Measurements from ENCODE around the gene NFYC. TPM values are rescaled to one million over a fixed set of nuclear protein-coding genes. Genes with fewer than 3 reads are reported as not detected.

The NFYC gene
- total RNA-seq, 1 experiment from 2014 or later = 63.3 TPM

DNA sequence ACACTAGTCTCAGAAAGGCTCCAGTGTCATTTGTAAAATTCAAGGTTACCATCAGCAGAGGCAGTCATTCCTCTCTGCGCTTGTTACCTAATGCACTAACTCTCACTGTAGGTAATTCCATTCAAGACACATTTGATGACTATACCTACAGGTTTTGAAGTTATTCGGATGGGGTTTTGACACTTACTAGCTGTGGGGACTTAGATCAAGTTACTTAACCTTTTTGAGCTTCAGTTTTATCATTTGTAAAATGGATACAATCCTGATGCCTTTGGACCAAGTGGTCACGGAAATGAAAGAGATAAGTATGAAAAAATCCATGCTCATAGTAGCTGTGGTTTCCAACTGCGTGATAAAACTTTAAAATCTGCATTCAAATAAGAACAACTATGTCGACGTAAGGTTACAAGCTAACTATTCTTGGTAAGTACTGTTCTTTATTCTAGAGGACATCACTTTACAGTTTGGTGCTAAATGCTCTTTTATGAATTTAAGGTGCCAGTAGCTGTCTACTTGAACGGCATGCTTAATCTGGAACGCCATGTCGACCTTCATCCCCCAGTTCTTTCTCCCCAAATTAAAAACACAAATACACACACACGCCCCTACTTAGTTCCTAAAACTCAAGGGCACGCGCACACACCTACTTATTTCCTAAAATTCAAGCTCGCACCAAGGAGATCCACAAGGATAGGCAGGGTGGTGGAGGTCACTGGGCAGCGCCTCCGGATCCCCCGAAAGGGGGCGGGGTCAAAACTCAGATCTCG is 550 bp upstream of the NFYC start:
- RAD21 ChIA-PET (ENCODE audit: low non-redundant PET in 1 of 2, low total read pairs in 2 of 2, uncharacterized antibody in 2 of 2, unreplicated experiment in 2 of 2) = interaction anchor here (0.6 to 0.7 kb wide), 2 partner anchors 22 to 259 kb away, joined by 3 to 4 read pairs; no protein-coding TSS in a partner anchor
- Histone ChIP-seq H3K9me2 (ENCODE audit: insufficient read depth) (no peaks in the 10 kb centered on the region), H3K79me2 (ENCODE audit: insufficient read depth, low read length) (peaks cover 55% of the 10 kb centered on the region), H3K4me3 (replicated peaks in 1 of 2; ENCODE audit: low read depth in 1 of 2, low read length in 2 of 2) (peak overlapping the region; percentile 68 to 76), H2AFZ (ENCODE audit: low read depth, low read length, poor library complexity, severe bottlenecking) (peak overlapping the region; percentile 28), H3K36me3 (ENCODE audit: control insufficient read depth in 1 of 2, insufficient read depth in 2 of 2, low read length in 2 of 2) (no peaks in the 10 kb centered on the region), H3K9me3 (ENCODE audit: control insufficient read depth in 1 of 2, insufficient read depth in 1 of 2, low read depth in 1 of 2, low read length in 2 of 2) (no peaks in the 10 kb centered on the region), H3K4me1 (ENCODE audit: control insufficient read depth in 1 of 2, insufficient read depth in 2 of 2, low read length in 2 of 2) (peaks cover 4 to 18% of the 10 kb centered on the region in 2 experiments; a peak in 3 of 4 replicates), H4K20me1 (ENCODE audit: insufficient read depth) (no peaks in the 10 kb centered on the region), H3K9ac (ENCODE audit: low read length) (peak overlapping the region; percentile 96), H3K27ac (ENCODE audit: low read depth, low read length) (peak overlapping the region; percentile 98), H3K27me3 (ENCODE audit: insufficient read depth, low read length) (no peaks in the 10 kb centered on the region), H3K4me2 (ENCODE audit: low read length) (peak overlapping the region; percentile 83)
- TF ChIP-seq TCF7L2 (IDR thresholded peaks at IDR 0.05; ENCODE audit: borderline replicate concordance, extremely low read depth, insufficient read depth, insufficient read length) = no peak
- peak; percentile 81 for TF ChIP-seq POLR2A (IDR thresholded peaks at IDR 0.05; ENCODE audit: borderline replicate concordance, extremely low read depth, insufficient read depth, insufficient read length)
- intact Hi-C loops (cut with micrococcal nuclease) = no loop called here
- POLR2A ChIA-PET = interaction anchor here (0.6 to 4.2 kb wide), 17 partner anchors 10 to 160 kb away, joined by 3 to 32 read pairs (median 4); partner anchors contain the start of genes RIMS3 and ZNF684
- BruUV-seq (replicated peaks) = TSS peak; percentile 79
- peak; percentile 0; the same call in 1 of the 2 replicates for ATAC-seq
- CTCF ChIA-PET = interaction anchor here (0.9 to 2.3 kb wide), 5 partner anchors 10 to 547 kb away, joined by 3 to 7 read pairs (median 4); partner anchors contain the start of gene RIMS3
- DNase-seq (ENCODE audit: low read depth, low spot score) = no peak

DNA sequence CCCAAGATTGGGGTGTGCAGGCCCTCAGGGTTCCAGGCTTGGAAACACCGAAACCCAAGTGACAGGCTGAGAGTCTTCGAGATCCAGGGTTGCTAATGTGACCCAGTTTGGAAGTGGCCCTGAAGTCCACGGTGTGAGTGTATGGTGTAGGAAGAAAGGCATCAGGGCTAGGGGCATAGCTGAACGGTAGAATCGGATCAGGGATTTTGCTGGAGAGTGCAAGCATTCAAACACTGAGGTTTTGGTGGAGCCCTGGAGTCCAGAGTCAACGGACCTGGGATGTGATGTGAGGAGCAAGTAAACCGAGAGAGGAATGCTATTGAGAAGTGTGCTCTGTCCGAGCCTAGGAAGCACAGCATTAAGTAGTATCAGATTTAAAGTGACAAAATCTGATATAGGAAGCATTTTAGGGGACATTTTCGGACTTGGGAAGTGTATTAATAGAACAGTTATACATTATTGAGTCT is 958 bp downstream of the NFYC start:
- ATAC-seq (no peak; the same call in 1 of the 2 replicates), DNase-seq (ENCODE audit: low read depth, low spot score) (no peak)
- intact Hi-C loops (cut with micrococcal nuclease) = no loop called here
- BruUV-seq (replicated peaks) = TSS peak; percentile 47
- Histone ChIP-seq H3K9me3 (ENCODE audit: control insufficient read depth in 1 of 2, insufficient read depth in 1 of 2, low read depth in 1 of 2, low read length in 2 of 2) (no peaks in the 10 kb centered on the region), H3K27ac (ENCODE audit: low read depth, low read length) (peak overlapping the region; percentile 98), H3K4me1 (ENCODE audit: control insufficient read depth in 1 of 2, insufficient read depth in 2 of 2, low read length in 2 of 2) (peaks cover 4 to 18% of the 10 kb centered on the region in 2 experiments; a peak in 3 of 4 replicates), H3K9me2 (ENCODE audit: insufficient read depth) (no peaks in the 10 kb centered on the region), H2AFZ (ENCODE audit: low read depth, low read length, poor library complexity, severe bottlenecking) (no peak overlapping the region), H3K4me3 (replicated peaks in 1 of 2; ENCODE audit: low read depth in 1 of 2, low read length in 2 of 2) (peak overlapping the region; percentile 68 to 76), H3K4me2 (ENCODE audit: low read length) (peak overlapping the region; percentile 83), H3K36me3 (ENCODE audit: control insufficient read depth in 1 of 2, insufficient read depth in 2 of 2, low read length in 2 of 2) (no peaks in the 10 kb centered on the region), H4K20me1 (ENCODE audit: insufficient read depth) (no peaks in the 10 kb centered on the region), H3K79me2 (ENCODE audit: insufficient read depth, low read length) (peaks cover 70% of the 10 kb centered on the region), H3K9ac (ENCODE audit: low read length) (peak overlapping the region; percentile 96), H3K27me3 (ENCODE audit: insufficient read depth, low read length) (no peaks in the 10 kb centered on the region)
- RAD21 ChIA-PET (ENCODE audit: low non-redundant PET in 1 of 2, low total read pairs in 2 of 2, uncharacterized antibody in 2 of 2, unreplicated experiment in 2 of 2) = no interaction called here
- POLR2A ChIA-PET = interaction anchor here (1.3 to 4.2 kb wide), 8 partner anchors 8 to 62 kb away, joined by 3 to 32 read pairs (median 8); partner anchors contain the start of gene RIMS3
- CTCF ChIA-PET = no interaction called here
- TF ChIP-seq, protein P1, sequence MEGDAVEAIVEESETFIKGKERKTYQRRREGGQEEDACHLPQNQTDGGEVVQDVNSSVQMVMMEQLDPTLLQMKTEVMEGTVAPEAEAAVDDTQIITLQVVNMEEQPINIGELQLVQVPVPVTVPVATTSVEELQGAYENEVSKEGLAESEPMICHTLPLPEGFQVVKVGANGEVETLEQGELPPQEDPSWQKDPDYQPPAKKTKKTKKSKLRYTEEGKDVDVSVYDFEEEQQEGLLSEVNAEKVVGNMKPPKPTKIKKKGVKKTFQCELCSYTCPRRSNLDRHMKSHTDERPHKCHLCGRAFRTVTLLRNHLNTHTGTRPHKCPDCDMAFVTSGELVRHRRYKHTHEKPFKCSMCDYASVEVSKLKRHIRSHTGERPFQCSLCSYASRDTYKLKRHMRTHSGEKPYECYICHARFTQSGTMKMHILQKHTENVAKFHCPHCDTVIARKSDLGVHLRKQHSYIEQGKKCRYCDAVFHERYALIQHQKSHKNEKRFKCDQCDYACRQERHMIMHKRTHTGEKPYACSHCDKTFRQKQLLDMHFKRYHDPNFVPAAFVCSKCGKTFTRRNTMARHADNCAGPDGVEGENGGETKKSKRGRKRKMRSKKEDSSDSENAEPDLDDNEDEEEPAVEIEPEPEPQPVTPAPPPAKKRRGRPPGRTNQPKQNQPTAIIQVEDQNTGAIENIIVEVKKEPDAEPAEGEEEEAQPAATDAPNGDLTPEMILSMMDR (IDR thresholded peaks at IDR 0.05 in 2 of 3, conservative IDR thresholded peaks at IDR 0.05 in 1 of 3; ENCODE audit: borderline replicate concordance in 1 of 3, insufficient read depth in 1 of 3, low read depth in 2 of 3, low read length in 2 of 3) = no peak
- TF ChIP-seq ZNF274 (IDR thresholded peaks at IDR 0.05; ENCODE audit: low read depth, low read length) = no peak
- no peak for TF ChIP-seq EGR1 (IDR thresholded peaks at IDR 0.05; ENCODE audit: low read depth)
- no peak for TF ChIP-seq CBX3 (IDR thresholded peaks at IDR 0.05; ENCODE audit: low read depth)
- no peak for TF ChIP-seq YY1 (IDR thresholded peaks at IDR 0.05; ENCODE audit: extremely low read depth, insufficient replicate concordance, low read depth, low read length)
- TF ChIP-seq POLR2AphosphoS5 (IDR thresholded peaks at IDR 0.05; ENCODE audit: low read depth, low read length) = no peak
- TF ChIP-seq ELF1 (IDR thresholded peaks at IDR 0.05; ENCODE audit: borderline replicate concordance, low read depth) = no peak
- no peak for TF ChIP-seq CEBPB (IDR thresholded peaks at IDR 0.05; ENCODE audit: low read depth)
- TF ChIP-seq SP1 (IDR thresholded peaks at IDR 0.05; ENCODE audit: low read depth) = no peak
- TF ChIP-seq, protein P2, sequence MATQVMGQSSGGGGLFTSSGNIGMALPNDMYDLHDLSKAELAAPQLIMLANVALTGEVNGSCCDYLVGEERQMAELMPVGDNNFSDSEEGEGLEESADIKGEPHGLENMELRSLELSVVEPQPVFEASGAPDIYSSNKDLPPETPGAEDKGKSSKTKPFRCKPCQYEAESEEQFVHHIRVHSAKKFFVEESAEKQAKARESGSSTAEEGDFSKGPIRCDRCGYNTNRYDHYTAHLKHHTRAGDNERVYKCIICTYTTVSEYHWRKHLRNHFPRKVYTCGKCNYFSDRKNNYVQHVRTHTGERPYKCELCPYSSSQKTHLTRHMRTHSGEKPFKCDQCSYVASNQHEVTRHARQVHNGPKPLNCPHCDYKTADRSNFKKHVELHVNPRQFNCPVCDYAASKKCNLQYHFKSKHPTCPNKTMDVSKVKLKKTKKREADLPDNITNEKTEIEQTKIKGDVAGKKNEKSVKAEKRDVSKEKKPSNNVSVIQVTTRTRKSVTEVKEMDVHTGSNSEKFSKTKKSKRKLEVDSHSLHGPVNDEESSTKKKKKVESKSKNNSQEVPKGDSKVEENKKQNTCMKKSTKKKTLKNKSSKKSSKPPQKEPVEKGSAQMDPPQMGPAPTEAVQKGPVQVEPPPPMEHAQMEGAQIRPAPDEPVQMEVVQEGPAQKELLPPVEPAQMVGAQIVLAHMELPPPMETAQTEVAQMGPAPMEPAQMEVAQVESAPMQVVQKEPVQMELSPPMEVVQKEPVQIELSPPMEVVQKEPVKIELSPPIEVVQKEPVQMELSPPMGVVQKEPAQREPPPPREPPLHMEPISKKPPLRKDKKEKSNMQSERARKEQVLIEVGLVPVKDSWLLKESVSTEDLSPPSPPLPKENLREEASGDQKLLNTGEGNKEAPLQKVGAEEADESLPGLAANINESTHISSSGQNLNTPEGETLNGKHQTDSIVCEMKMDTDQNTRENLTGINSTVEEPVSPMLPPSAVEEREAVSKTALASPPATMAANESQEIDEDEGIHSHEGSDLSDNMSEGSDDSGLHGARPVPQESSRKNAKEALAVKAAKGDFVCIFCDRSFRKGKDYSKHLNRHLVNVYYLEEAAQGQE (IDR thresholded peaks at IDR 0.05; ENCODE audit: low read depth) = no peak
- no peak for TF ChIP-seq POLR2A (IDR thresholded peaks at IDR 0.05; ENCODE audit: borderline replicate concordance, extremely low read depth, insufficient read depth, insufficient read length)
